Sigmoid colon (tissue), 4 donors: Measurements from ENCODE around the gene UBASH3B.

Experiments
- POLR2A ChIP-seq, 2 donors: fragments of 450-650 bp; IDR thresholded peaks; one replicate each; pipeline ENCODE4 v1.6.1; 2016; ENCODE audit warnings: antibody characterized with exemption in 2 of 2, mild to moderate bottlenecking in 2 of 2, moderate library complexity in 2 of 2
- POLR2AphosphoS5 ChIP-seq, 4 donors: sonication (generic); formaldehyde crosslinking; IDR thresholded peaks; one replicate each; pipeline ENCODE4 v1.6.1; 2017; ENCODE audit warnings: antibody characterized with exemption in 4 of 4
- TF ChIP-seq, protein P1 (sequence below), 4 experiments: fragments of 450-650 bp in 3 of 4; fragments of 200-600 bp in 1 of 4; IDR thresholded peaks; one replicate each; pipeline ENCODE4 v1.5.1; 2016 to 2019; ENCODE audit warnings: antibody characterized with exemption in 4 of 4, mild to moderate bottlenecking in 3 of 4, moderate library complexity in 2 of 4

DNA sequence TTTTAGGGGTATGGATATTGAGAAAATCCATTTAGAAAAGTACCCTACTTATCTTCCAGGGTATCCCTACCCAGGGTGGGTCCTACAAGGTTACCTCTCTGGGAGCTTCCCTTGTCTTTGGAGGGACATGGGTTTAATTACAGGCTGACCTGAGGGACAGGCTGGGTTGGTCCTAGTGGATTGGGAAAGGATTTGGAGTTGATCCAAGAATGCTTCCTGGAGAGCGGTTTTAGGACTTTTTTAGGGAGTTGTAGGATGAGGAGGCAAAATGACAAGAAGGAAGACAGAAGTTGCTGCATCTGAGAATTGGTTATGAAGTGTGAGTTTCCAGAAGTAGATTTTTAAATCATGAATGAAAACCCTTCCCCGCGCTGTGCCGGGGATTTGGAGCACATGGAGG lies 121.0 kb downstream of the UBASH3B start:
- TF ChIP-seq POLR2AphosphoS5 (IDR thresholded peaks at IDR 0.05) (no peak), POLR2A (IDR thresholded peaks at IDR 0.05) (no peak)
- TF ChIP-seq, protein P1, sequence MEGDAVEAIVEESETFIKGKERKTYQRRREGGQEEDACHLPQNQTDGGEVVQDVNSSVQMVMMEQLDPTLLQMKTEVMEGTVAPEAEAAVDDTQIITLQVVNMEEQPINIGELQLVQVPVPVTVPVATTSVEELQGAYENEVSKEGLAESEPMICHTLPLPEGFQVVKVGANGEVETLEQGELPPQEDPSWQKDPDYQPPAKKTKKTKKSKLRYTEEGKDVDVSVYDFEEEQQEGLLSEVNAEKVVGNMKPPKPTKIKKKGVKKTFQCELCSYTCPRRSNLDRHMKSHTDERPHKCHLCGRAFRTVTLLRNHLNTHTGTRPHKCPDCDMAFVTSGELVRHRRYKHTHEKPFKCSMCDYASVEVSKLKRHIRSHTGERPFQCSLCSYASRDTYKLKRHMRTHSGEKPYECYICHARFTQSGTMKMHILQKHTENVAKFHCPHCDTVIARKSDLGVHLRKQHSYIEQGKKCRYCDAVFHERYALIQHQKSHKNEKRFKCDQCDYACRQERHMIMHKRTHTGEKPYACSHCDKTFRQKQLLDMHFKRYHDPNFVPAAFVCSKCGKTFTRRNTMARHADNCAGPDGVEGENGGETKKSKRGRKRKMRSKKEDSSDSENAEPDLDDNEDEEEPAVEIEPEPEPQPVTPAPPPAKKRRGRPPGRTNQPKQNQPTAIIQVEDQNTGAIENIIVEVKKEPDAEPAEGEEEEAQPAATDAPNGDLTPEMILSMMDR (IDR thresholded peaks at IDR 0.05), result no peak
